ENCODE results near the gene SND1. TPM values are rescaled to one million over a fixed set of nuclear protein-coding genes. Genes with fewer than 3 reads are reported as not detected.
A peak's percentile ranks its signal among the peaks of the same experiment; 100 is the strongest.
"Not testable (repeated sequence)": the region's sequence is repeated elsewhere in the genome, so short reads cannot be mapped to it uniquely, and the experiment has no call there.

SND1 gene
- total and polyA plus RNA-seq, 2 donors (not counting 1 experiment from before 2014, with no cell fraction given): 137 to 174 TPM

- DNase-seq (ENCODE audit: low read depth in 2 of 2): no peak
- H3K4me2 ChIP-seq (ENCODE audit: extremely low read depth, insufficient read depth, low read length): peak overlapping the region; percentile 3
- H3K79me2 ChIP-seq (ENCODE audit: control insufficient read depth, insufficient read depth, low read length): peaks cover 83% of the 10 kb centered on the region
- H3K4me1 ChIP-seq (ENCODE audit: control insufficient read depth, extremely low read depth, insufficient read depth, low read length): peaks cover 6% of the 10 kb centered on the region
- no peaks in the 10 kb centered on the region for H3K27me3 ChIP-seq (ENCODE audit: control insufficient read depth, insufficient read depth, low read length)
- no peaks in the 10 kb centered on the region for H4K20me1 ChIP-seq (ENCODE audit: control insufficient read depth, extremely low read depth, insufficient read depth, low read length)
- H3K4me3 ChIP-seq (replicated peaks in 1 of 4; ENCODE audit: control extremely low read depth in 1 of 4, insufficient read depth in 1 of 4, low read depth in 3 of 4, low read length in 4 of 4): no peak overlapping the region
- TF ChIP-seq CTCF (conservative IDR thresholded peaks at IDR 0.05 in 1 of 2, IDR thresholded peaks at IDR 0.05 in 1 of 2; ENCODE audit: low read depth in 1 of 2, low read length in 2 of 2): no peak
- no peak for TF ChIP-seq EZH2 (IDR thresholded peaks at IDR 0.05; ENCODE audit: low read length, missing control alignments)
- no peak overlapping the region for H3K9ac ChIP-seq (ENCODE audit: insufficient read depth, low read length)
- no peaks in the 10 kb centered on the region for H3K36me3 ChIP-seq (ENCODE audit: control insufficient read depth, insufficient read depth, low read length)
- no peak overlapping the region for H2AFZ ChIP-seq (ENCODE audit: low read length)
- no peaks in the 10 kb centered on the region for H3K9me3 ChIP-seq (ENCODE audit: control insufficient read depth, insufficient read depth, low read depth, low read length)
- peak overlapping the region; percentile 21 for H3K27ac ChIP-seq (ENCODE audit: insufficient read depth, low read length)
Observed at GRCh38 chr7:127673902-127674301, 21.9 kb downstream of the SND1 start.

- peaks cover 80% of the 10 kb centered on the region for H3K79me2 ChIP-seq (ENCODE audit: control insufficient read depth, insufficient read depth, low read length)
- no peak overlapping the region for H3K27ac ChIP-seq (ENCODE audit: insufficient read depth, low read length)
- no peaks in the 10 kb centered on the region for H4K20me1 ChIP-seq (ENCODE audit: control insufficient read depth, extremely low read depth, insufficient read depth, low read length)
- H3K36me3 ChIP-seq (ENCODE audit: control insufficient read depth, insufficient read depth, low read length): no peaks in the 10 kb centered on the region
- no peak overlapping the region for H3K4me3 ChIP-seq (replicated peaks in 1 of 4; ENCODE audit: control extremely low read depth in 1 of 4, insufficient read depth in 1 of 4, low read depth in 3 of 4, low read length in 4 of 4)
- no peaks in the 10 kb centered on the region for H3K9me3 ChIP-seq (ENCODE audit: control insufficient read depth, insufficient read depth, low read depth, low read length)
- H2AFZ ChIP-seq (ENCODE audit: low read length): no peak overlapping the region
- no peak overlapping the region for H3K4me2 ChIP-seq (ENCODE audit: extremely low read depth, insufficient read depth, low read length)
- TF ChIP-seq CTCF (conservative IDR thresholded peaks at IDR 0.05 in 1 of 2, IDR thresholded peaks at IDR 0.05 in 1 of 2; ENCODE audit: low read depth in 1 of 2, low read length in 2 of 2): no peak
- no peak for TF ChIP-seq EZH2 (IDR thresholded peaks at IDR 0.05; ENCODE audit: low read length, missing control alignments)
- H3K4me1 ChIP-seq (ENCODE audit: control insufficient read depth, extremely low read depth, insufficient read depth, low read length): peaks cover 6% of the 10 kb centered on the region
- DNase-seq (ENCODE audit: low read depth in 2 of 2): peak in 1 of 2 donors; percentile 11
- H3K27me3 ChIP-seq (ENCODE audit: control insufficient read depth, insufficient read depth, low read length): no peaks in the 10 kb centered on the region
- no peak overlapping the region for H3K9ac ChIP-seq (ENCODE audit: insufficient read depth, low read length)
Observed at GRCh38 chr7:127674361-127674760, 22.4 kb downstream of the SND1 start.

- H3K9ac ChIP-seq (ENCODE audit: insufficient read depth, low read length); DNase-seq (ENCODE audit: low read depth in 2 of 2); H3K9me3 ChIP-seq (ENCODE audit: control insufficient read depth, insufficient read depth, low read depth, low read length); H3K36me3 ChIP-seq (ENCODE audit: control insufficient read depth, insufficient read depth, low read length); H3K27me3 ChIP-seq (ENCODE audit: control insufficient read depth, insufficient read depth, low read length); H4K20me1 ChIP-seq (ENCODE audit: control insufficient read depth, extremely low read depth, insufficient read depth, low read length); H2AFZ ChIP-seq (ENCODE audit: low read length); H3K4me1 ChIP-seq (ENCODE audit: control insufficient read depth, extremely low read depth, insufficient read depth, low read length); H3K27ac ChIP-seq (ENCODE audit: insufficient read depth, low read length); H3K4me3 ChIP-seq (replicated peaks in 1 of 4; ENCODE audit: control extremely low read depth in 1 of 4, insufficient read depth in 1 of 4, low read depth in 3 of 4, low read length in 4 of 4); H3K4me2 ChIP-seq (ENCODE audit: extremely low read depth, insufficient read depth, low read length): not testable (repeated sequence)
- peaks cover 80% of the 10 kb centered on the region for H3K79me2 ChIP-seq (ENCODE audit: control insufficient read depth, insufficient read depth, low read length)
Observed at GRCh38 chr7:127674923-127675322, 22.9 kb downstream of the SND1 start.
